ENCODE measurements around the gene KRTAP5-6.

- TF ChIP-seq, protein P1, sequence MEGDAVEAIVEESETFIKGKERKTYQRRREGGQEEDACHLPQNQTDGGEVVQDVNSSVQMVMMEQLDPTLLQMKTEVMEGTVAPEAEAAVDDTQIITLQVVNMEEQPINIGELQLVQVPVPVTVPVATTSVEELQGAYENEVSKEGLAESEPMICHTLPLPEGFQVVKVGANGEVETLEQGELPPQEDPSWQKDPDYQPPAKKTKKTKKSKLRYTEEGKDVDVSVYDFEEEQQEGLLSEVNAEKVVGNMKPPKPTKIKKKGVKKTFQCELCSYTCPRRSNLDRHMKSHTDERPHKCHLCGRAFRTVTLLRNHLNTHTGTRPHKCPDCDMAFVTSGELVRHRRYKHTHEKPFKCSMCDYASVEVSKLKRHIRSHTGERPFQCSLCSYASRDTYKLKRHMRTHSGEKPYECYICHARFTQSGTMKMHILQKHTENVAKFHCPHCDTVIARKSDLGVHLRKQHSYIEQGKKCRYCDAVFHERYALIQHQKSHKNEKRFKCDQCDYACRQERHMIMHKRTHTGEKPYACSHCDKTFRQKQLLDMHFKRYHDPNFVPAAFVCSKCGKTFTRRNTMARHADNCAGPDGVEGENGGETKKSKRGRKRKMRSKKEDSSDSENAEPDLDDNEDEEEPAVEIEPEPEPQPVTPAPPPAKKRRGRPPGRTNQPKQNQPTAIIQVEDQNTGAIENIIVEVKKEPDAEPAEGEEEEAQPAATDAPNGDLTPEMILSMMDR (IDR thresholded peaks at IDR 0.05), result no peak
- no peak for TF ChIP-seq POLR2A (IDR thresholded peaks at IDR 0.05)
Observed at GRCh38 chr11:1691026-1691877, 5.7 kb upstream of the KRTAP5-6 start.

Measured in uterus (tissue), 2 donors.